GM19240 (cell line): Measurements from ENCODE around the gene POLR3H.

Experiments used
- DNase-seq: peaks from one replicate; pipeline ENCODE4 v3.0.0; 2011; ENCODE audit warnings: low spot score; ENCODE audit not compliant: insufficient read length

POLR3H gene

DNA sequence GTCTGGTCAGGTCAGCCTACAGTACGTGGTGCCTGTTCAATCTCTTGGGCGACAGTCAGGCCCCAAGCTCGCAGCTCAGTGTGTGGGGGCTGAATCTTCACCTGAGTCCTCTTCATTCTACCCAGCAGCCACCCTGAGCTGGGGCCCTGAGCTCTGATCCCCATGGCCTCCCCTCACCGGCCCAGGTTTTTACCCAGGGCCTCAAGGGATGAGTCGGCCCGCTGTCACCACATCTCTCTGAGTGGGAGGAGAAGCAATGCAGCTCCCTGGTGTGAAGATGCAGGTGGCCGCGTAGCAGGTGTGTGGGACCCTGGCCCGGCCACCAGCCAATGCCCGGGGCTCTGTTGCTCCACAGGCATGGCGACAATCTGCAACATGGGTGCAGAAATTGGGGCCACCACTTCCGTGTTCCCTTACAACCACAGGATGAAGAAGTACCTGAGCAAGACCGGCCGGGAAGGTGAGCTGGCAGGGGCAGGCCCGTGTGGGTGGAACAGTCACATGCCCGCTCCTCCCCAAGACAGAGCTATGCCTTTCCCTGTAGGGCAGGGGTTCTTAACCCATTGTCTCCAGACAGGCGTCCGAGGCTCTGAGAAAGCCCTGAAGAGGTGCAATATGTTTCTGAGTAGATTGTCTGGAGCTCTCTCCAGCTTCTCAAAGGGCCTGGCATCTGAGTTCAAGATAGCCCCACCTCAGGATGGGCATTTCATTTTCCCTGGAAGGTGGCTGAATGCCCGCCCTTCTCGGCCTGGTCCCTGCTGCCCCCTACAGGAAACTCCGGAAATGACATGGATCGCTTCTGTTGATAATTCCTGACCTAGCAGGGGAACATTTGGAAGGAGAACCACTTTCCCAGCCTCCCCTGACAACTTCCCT, 26.9 kb downstream of the POLR3H start:
- no peak for DNase-seq

DNA sequence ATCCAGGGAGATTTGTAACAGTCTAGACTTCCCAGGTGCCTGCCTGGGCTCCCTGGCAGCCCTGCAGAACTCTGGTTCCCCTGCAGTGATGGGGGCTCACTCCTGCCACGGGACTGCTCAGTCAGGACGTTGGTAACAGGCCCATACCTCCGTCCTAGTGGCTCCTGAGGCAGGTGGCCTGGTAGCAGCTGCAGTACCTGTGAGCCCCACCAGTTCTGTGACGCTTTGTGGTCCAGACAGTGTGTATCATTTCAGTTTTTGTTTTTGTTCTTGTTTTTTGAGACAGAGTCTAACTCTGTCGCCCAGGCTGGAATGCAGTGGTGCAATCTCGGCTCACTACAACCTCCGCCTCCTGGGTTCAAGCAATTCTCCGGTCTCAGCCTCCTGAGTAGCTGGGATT, 27.8 kb downstream of the POLR3H start:
- no peak for DNase-seq

DNA sequence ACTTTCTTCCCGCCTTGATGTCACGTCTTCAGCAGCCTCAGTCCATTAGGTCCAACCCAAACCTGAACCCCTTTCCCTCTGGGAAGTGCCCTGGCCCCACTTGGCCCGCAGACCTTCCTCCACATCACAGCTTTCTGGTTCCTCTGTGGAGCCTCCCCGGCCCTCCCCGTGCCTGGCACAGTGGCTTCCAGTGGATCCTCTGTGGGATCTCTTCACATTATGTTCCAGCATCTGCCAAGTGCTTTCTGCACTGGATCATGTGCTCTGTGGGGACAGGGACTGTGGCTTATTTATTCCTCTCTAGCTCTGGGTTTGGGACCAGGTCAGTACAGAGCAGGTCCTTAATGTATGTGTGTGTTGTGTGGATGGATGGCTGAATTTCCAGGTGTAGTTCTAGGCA, 30.9 kb downstream of the POLR3H start:
- no peak for DNase-seq

DNA sequence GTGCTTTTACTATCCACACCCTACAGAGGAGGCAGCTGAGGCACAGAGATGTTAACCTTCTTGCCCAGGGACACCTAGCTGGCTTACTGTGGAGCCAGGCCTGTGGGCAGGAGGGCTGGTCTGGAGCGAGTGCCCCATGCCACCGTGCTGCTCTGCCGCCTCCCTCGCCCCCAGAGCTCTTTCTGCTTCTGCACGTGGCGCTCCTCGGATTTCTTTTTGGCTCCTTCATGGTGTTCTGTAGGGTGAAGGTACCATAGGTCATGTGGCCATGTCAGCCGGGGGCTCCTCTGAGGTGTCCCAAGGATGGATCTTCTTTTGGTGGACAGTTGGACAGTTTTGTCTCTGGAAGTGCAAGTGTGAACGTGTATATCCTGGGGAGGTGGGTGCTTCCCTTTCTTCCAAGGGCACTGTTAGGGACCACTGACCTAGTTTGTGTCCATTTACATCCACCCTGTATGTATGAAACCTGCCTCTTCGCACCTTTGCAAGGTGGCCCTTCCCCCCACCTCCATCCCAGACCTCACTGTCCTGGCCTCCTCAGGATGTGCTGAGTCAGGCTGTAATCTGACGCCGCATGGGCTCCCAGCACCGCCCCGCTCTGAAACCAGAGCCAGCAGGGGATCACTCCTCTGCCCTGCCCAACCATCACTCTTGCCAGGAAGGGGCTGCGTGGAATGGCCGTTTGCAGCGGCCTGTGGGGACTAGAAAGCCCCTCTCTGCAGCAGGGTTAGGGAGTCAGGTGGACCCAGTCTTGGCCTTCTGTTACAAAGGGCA, 31.7 kb downstream of the POLR3H start:
- no peak for DNase-seq

DNA sequence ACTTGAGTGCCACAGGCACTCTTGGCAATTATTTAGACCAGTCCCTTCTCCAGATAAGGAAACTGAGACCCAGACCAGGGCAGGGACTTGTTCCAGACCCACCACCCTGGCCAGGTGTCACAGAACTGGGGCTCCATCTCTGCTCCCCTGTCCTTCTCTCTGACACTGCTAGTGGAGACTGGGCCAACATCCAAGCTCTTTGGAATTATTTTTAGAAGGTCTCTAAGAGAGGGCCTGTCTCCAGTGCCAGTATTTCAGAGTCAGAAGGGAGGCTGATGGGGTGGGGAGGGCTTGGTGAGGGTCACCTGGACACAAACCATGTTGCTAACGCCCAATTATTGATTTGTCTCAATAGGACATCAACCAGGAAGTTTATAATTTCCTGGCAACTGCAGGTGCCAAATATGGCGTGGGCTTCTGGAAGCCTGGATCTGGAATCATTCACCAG, 32.7 kb downstream of the POLR3H start:
- DNase-seq: no peak

DNA sequence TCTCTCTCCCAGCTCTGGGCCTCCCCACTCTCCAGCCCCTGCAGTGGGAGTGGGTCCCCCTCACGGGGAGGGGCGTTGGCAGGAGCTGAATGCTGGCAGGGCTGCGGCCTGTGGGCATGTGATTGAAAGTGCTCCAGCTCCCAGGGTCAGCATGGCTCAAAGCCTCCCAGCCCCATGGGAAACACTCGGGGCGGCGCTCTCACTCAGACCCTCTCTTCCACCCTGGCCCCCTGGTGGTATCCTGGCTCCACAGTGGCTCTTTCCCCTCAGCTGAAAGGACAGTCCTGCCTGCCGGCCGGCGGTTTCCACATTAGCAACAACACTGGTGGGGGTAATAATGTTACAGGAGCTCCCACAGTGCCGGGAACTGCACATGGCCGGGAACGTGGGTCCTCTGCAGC, 35.5 kb downstream of the POLR3H start:
- no peak for DNase-seq

DNA sequence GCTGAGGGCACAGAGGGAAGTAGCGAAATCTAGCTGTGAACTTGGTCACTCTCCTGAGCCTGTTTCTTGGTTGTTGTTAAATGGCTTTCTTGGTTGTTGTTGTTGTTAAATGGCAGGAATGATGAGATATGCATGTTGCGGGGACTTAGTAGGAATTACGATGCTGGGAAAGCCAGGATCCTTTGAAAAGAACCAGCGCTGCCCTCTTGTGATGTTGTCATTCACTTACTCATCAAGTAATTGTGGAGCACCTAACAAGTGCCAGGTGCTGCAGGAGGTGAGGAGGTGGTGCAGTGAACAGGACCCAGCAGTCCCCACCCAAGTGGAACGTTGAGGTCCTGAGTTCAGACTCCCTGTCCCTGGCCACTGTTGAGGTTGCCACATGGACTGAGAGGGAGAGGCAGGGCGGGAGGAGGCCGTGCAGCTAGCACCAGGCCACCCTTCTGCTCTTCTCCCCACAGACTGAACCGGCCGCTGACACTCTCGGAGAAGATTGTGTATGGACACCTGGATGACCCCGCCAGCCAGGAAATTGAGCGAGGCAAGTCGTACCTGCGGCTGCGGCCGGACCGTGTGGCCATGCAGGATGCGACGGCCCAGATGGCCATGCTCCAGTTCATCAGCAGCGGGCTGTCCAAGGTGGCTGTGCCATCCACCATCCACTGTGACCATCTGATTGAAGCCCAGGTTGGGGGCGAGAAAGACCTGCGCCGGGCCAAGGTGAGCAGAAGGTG, 36.8 kb downstream of the POLR3H start:
- no peak for DNase-seq

DNA sequence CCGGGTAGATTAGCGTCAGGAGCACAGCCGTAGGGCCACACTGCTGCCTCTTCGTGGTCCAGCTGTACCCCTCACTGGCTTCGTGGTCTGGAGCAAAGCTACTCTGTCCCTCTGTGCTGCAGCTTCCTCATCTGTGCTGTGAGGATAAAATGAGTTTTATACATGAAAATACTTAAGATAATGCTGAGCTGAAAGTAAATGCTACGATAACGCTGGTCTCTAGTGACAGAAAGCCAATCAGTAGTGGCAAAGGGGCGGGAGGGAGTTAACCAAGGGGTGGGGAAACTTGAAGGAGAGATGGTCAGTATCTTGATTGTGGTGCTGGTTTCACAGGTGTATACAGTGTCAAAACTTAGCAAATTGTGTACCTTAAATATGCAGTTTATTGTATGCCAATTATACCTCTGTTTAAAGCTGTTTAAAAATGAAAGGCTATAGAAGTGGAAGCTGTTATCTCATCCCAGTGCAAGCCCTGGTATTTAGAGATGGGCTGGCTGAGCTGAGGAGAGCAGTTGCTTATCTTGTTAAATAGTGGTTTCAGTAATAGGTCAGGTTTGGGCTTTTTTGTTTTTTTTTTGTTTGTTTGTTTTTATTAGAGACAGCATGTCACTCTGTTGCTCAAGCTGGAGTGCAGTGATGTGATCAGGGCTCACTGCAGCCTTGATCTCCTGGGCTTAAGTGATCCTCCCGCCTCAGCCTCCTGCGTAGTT, 38.6 kb downstream of the POLR3H start:
- DNase-seq: no peak

DNA sequence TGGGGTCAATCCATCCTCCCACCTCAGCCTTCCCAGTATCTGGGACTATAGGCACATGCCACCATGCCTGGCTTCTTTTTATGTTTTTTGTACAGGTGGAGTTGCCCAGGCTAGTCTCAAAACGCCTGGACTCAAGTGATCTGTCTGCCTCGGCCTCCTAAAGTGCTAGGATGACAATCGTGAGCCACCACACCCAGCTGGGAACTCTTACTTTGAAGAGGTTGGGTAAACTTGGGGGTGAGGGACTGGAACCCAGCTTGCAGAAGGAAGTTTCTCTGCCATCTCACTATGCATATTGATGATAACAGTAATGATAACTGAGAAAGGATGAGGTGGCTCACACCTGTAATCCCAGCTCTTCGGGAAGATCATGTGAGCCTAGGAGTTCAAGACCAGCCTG, 39.5 kb downstream of the POLR3H start:
- no peak for DNase-seq

DNA sequence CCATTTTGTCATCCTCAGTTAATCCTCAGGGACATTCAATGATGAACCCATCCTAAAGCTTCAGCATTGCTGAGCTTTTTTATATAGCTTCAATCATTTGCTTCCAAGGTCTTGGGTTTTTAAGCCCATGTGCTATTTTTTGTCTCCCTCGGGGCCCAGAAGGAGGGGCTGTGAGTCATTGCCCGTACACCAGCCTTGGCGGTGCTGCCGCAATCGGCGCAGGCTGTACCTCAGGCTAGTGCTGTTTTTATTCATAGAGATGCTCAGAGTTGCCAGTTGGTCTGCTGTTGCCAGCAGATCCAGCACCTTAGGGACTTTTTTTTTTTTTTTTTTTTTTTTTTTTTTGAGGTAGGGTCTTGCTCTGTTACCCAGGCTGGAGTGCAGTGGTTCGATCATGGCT, 39.9 kb downstream of the POLR3H start:
- DNase-seq: no peak

DNA sequence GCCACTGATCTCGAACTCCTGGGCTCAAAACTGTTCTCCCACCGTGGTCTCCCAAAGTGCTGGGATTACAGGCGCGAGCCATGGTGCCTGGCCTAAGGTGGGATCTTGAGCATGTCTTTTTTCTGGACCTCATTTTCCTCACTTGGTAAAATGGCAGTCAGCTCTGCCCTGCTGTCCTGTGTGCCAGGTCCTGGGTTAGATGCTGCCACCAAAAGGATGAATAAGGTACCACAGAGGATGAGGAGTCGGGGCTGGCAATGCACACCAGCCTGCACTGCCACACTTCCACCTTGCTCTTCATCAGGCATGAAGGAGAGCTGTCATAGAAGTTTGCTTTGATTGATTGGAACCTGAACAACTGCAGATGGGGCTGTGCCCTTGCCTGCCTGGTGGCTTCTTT, 43.1 kb downstream of the POLR3H start:
- DNase-seq: peak; percentile 37

DNA sequence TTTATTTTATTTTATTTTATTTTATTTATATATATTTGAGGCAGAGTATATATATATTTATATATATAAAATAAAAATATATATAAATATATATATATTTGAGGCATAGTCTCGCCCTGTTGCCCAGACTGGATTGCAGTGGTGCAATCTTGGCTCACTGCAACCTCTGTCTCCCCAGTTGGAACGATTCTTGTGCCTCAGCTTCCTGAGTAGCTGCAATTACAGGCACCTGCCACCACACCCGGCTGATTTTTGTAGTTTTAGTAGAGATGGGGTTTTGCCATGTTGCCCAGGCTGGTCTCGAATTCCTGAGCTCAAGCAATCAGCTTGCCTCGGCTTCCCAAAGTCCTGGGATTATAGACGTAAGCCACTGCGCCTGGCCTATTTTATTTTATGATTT, 44.0 kb downstream of the POLR3H start:
- DNase-seq: no peak

DNA sequence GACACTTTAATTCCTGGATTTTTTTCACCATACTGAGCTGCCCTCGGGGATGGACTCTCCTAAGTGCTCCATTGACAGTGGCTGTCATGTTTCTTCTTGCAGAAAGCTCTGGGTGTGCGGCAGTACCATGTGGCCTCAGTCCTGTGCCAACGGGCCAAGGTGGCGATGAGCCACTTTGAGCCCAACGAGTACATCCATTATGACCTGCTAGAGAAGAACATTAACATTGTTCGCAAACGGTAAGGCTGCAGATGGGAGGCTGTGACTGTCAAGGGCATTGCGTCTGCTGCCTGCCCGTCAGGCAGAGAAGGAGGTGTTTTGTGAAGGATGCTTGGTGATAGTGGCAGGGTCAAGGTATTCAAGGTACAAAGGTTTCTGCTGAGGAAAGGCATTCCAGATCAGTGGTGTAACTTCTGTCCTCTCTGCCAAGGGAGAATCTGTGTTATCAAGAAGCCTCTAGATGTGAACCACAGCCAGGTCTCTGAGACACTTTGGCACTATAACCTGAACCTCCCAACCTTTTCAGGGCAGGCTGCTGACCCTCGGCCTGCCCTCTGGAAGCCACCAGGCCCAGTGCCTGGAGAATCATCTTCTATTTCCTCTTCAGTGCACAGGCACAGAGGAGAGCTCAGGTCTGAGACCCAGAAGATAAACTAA, 44.5 kb downstream of the POLR3H start:
- no peak for DNase-seq

DNA sequence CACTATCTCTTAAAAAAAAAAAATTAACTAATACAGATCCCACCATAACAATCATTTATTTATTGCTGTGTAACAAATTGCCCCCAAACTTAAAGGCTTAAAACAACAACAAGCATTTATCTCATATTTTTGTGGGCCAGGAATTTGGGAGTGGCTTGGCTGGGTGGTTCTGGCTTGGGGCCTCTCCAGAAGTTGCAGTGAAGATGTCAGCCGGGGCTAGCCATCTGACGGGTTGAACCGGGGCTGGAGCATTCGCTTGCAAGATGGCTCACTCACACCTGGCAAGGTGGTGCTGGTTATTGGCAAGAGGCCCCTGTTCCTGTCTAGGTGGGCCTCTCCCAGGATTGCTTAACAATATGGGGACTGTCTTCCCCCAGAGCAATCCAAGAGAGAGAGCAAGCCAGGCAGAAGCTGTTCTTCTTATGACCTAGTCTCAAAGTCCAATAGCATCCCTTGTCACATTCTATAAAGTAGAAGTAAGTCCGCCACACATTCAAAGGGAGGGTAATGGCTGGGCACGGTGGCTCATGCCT, 45.9 kb downstream of the POLR3H start:
- DNase-seq: no peak

DNA sequence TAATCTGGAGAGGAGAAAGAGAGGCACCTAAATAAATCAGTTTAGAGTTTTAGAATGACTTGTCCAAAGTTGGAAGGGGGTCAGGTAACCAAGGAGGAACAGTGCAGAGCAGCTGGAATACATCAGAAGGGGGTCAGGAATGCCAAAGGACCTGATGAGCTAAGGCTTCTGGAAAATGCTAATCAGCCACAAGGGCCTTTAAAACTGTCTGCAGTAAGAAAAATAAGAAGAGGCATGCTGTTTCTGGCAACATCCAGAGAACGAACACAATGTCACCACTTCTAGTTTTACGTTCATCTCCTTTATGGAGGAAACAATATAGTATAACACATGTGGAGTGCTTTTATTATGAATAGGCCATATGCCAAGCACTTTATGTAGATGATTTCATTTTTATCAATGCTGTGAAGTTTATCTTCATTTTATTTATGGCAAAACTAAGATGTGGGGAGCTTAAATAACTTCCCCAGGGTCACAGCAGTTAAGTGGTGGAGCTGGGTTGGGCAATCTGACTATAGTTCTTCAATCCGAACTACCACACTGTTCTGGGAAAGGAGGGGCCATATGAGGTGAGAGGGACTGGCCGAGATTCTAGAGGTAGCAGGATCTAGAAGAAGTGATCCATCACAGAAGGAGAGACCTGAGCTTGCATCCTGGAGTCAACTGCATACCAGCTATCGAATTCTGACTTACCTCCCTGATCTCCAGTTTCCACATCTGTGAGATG, 52.7 kb downstream of the POLR3H start:
- DNase-seq: no peak

DNA sequence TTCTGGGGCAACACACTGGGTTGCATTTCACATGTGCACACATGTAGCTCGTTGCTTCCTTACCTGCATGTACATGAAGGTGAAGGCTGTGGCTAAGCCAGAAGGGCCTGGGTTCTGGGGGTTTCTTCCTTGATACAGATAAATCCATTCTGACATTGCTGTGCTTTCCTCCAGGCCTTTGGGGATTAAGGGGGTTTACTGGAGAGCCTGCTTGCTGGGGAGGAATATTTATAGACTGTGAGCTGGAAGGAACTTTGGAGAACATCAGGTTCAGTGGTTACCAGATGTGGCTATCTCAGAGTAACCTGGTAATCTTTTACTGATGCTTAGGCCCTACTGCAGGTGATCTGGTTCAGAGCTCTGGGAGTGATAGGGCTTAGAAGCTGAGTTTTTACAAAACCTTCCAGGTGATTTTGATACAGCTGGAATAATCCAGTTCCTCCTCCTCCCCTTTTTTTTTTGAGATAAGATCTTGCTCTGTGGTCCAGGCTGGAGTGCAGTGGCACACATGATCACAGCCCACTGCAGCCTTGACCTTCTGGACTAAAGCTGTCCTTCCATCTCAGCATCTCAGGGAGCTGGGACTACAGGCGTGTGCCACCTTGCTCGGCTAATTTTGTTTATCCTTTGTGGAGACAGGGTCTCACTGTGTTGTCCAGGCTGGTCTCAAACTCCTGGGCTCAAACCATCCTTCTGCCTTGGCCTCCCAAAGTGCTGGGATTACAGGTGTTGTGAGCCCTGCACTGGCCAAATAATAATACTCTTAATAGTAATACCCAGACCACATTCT, 55.5 kb downstream of the POLR3H start:
- DNase-seq: no peak

DNA sequence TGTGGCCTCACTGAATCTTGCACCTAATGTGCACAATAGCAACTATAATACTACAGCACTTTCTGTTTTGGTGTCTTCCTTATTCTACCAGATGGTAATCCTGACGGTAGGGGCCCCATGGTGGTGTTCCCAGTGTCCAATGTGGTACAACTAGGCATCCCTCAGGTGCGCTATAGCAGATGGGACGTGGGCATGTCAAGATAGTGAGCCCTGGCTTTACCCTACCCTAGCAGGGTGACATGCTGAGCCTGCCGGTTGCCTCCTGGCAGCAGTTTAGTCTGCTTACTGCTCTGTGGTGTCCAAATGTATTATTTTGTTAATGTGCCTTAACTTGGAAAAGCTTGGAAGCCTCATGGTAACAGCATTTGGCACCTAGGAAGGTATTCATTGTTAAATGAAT, 56.2 kb downstream of the POLR3H start:
- no peak for DNase-seq

DNA sequence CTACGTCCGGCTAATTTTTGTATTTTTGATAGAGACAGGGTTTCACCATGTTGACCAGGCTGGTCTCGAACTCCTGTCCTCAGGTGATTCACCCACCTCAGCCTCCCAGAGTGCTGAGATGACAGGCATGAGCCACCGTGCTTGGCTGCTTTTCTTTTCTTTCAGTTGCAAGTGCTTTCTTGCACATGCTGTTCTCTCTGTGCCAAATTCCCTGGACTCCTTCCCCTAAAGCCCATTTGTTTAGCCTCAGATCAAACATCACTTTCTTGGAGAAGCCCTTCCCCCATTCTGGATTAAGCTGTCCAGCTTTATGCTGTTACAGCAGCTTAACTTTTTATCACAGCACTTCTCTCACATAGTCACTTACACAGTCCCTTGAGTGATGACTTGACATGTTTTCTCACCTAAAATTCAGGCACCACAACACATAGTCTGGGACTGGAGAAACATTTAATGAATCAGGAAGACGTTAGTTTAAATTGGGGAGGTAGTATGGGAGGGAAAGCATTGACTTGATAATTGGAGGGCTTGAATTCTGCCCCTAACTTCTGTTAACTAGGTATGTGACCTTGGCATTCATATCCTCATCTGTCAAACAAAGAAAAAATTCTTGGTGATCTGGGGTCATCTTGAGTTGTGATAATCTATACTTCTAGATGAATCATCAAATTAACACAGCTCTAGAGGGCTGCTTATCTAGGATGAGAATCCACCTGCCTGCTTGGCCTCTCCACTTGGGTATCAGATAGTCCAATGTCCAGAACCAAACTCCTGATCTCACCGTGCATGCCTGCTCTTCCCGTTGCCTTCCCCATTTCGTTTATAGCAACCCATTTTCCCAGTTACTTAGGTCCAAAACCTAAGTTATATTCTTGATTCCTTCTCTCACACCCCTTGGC, 57.0 kb downstream of the POLR3H start:
- no peak for DNase-seq
